ENCODE data around the gene TMEM145. TPM values are rescaled to one million over a fixed set of nuclear protein-coding genes. Genes with fewer than 3 reads are reported as not detected.

TMEM145 gene
- total RNA-seq, 1 donor from 2014 or later: not detected

DNA sequence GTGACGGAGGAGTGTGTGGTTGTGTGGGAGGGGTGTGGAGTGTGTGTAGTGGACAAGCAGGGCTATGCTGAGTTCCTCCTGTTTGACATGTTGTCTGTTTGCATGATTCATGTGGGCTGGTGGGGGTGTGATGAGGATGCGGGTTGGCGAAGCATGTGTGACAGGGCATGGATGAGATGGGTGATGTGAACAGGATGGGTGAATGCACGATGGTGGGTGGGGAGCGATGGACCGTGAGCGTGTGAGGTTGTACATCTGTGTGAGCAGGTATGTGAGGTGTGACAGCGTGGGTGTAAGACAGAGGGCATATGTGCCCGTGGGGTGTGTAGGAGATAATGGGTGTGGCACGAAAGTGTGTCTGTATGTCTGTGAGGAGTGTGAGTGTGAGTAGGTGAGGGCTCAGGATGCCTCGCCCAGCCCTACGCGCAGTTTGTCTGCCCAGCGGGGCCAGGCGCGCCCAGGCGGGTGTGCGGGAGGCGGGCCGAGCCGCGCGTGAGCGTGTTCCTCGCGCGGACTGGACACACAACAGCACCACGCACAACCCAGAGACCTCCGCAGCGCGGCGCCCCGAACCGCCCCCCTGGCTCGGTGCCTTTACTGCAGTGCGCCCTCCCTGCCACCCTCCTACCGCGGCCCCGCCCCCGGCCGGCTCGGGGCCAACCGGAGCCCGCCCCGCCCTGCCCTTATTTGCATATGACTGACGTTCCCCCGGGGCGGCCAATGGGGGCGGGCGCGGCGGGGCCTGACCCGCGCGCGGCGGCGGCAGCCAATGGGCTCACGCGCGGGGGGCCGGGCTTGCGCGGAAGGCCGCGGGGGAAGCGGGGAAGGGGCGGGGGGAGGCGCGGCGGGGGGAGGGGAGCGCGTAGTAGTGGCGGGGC lies 29.7 kb upstream of the TMEM145 start:
- Histone ChIP-seq H3K9me3 (no peaks in the 10 kb centered on the region), H3K4me1 (peaks cover 62% of the 10 kb centered on the region), H3K36me3 (peaks cover 18% of the 10 kb centered on the region), H3K4me3 (peak overlapping the region; percentile 61), H3K27me3 (ENCODE audit: low read depth) (no peaks in the 10 kb centered on the region), H3K27ac (peak overlapping the region; percentile 85)
- TF ChIP-seq, protein P1, sequence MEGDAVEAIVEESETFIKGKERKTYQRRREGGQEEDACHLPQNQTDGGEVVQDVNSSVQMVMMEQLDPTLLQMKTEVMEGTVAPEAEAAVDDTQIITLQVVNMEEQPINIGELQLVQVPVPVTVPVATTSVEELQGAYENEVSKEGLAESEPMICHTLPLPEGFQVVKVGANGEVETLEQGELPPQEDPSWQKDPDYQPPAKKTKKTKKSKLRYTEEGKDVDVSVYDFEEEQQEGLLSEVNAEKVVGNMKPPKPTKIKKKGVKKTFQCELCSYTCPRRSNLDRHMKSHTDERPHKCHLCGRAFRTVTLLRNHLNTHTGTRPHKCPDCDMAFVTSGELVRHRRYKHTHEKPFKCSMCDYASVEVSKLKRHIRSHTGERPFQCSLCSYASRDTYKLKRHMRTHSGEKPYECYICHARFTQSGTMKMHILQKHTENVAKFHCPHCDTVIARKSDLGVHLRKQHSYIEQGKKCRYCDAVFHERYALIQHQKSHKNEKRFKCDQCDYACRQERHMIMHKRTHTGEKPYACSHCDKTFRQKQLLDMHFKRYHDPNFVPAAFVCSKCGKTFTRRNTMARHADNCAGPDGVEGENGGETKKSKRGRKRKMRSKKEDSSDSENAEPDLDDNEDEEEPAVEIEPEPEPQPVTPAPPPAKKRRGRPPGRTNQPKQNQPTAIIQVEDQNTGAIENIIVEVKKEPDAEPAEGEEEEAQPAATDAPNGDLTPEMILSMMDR (IDR thresholded peaks at IDR 0.05): no peak
- peak; percentile 96 for DNase-seq
- ATAC-seq: peak; percentile 84 to 87
- intact Hi-C loops (cut with DNase I): no loop called here

DNA sequence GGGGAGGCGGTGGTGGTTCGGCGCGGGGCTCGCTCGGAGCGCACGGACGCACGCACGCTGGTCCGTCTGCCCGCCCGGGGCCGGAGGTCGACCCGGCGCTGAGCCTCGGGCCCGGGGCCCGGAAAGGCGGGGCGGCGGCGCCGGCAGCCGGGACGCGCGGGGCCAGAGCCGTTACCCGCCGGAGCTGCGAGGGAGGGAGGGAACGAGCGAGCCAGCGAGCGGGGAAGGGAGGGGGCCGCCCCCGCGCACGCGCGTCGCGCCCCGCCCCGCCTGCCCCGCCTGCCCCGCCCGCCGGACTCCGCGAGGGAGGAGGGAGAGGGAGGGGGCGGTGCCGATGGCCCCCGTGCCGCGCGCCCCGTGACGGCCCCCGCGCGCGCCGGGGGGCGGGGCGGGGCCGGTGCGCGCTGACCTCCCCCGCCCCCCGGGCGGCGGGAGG lies 29.0 kb upstream of the TMEM145 start:
- TF ChIP-seq, protein P1 (IDR thresholded peaks at IDR 0.05): no peak
- Histone ChIP-seq H3K36me3 (peaks cover 24% of the 10 kb centered on the region), H3K4me3 (peak overlapping the region; percentile 61), H3K27ac (peak overlapping the region; percentile 85), H3K9me3 (no peaks in the 10 kb centered on the region), H3K27me3 (ENCODE audit: low read depth) (no peaks in the 10 kb centered on the region), H3K4me1 (peaks cover 56% of the 10 kb centered on the region)
- intact Hi-C loops (cut with DNase I): no loop called here
- DNase-seq (peak; percentile 85), ATAC-seq (peak; percentile 55 to 69)

DNA sequence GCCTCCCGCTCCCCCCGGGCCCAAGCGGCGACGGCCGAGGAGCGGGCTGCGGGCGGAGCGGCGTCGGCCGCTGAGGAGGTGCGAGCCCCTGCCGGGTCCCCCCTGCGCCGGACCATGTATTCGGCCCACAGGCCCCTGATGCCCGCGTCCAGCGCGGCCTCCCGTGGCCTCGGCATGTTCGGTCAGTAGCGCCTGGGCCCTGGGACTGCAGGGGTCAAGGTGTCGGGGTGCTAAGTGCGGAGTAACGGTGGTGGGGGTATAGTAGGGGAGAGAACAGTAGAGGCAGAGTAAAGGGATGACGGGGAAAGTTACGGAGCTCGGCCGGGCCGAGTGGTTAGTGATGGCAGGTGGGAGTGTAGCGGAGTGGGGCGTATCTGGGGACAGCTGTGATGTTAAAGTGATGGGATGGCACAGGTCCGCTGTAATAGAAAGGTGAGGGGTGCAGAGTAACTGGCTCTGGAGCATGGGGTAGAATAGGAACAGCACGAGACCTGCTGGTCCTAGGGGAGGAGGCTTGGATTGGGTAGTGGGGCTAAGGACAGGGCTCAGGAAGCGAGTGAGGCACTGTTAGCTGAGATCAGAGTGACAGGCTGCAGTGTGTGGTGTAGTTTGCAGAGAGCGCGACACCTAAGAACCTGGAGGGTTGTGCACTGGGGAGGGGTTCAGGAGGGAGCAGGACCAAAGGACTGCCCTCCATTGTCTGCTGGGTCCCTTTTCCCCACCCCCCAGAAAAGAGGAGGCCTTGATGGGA lies 28.3 kb upstream of the TMEM145 start:
- H3K4me1 ChIP-seq: peaks cover 49% of the 10 kb centered on the region
- no peaks in the 10 kb centered on the region for H3K27me3 ChIP-seq (ENCODE audit: low read depth)
- TF ChIP-seq, protein P1 (IDR thresholded peaks at IDR 0.05): no peak
- peaks cover 31% of the 10 kb centered on the region for H3K36me3 ChIP-seq
- H3K9me3 ChIP-seq: no peaks in the 10 kb centered on the region
- DNase-seq: no peak
- H3K27ac ChIP-seq: peak overlapping the region; percentile 58
- ATAC-seq: no peak
- peak overlapping the region; percentile 68 for H3K4me3 ChIP-seq
- intact Hi-C loops (cut with DNase I): no loop called here

DNA sequence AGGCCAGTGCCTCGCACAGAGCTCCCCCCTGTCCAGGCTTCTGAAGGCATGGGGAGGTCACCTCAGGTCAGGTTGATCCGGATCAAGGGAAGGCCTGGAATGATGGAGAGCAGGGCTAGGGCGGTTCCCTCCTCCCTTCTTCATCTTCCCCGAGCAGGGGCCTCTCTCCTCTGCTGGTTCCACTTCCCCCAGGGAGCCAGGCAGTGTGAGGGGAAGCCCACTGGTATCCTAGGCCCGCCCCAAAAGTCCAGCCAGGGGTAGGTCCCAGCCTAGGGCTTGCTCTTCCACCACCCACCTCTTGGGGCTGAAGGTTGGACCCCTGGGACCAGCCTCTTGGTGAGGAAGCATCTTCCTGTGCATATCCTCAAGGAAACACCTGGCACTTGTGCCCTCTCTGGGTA lies 27.6 kb upstream of the TMEM145 start:
- no peaks in the 10 kb centered on the region for H3K9me3 ChIP-seq
- intact Hi-C loops (cut with DNase I): no loop called here
- ATAC-seq (no peak), DNase-seq (no peak)
- peak overlapping the region; percentile 68 for H3K4me3 ChIP-seq
- peaks cover 48% of the 10 kb centered on the region for H3K4me1 ChIP-seq
- no peaks in the 10 kb centered on the region for H3K27me3 ChIP-seq (ENCODE audit: low read depth)
- H3K27ac ChIP-seq: peak overlapping the region; percentile 58
- TF ChIP-seq, protein P1 (IDR thresholded peaks at IDR 0.05): no peak
- peaks cover 39% of the 10 kb centered on the region for H3K36me3 ChIP-seq

DNA sequence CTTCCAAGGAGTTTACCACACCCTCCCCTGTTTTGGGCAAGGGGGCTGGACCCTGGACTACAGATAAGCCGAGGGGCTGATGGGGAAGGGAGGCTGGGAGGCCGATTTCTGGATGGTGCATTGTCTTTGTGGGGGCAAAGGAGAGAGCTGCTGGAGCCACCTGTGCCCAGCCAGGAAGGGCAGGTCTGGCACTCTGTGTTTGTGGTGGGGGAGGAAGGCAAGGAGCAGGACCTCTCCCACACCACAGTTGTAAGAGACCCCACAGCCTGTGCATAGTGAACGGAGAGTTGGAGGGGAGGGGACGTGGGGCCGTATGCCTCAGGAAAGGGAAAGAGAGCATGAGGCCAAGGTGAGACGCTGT lies 27.1 kb upstream of the TMEM145 start:
- Histone ChIP-seq H3K36me3 (peaks cover 43% of the 10 kb centered on the region), H3K27ac (peak overlapping the region; percentile 58), H3K4me3 (peak overlapping the region; percentile 68), H3K27me3 (ENCODE audit: low read depth) (no peaks in the 10 kb centered on the region), H3K4me1 (peaks cover 47% of the 10 kb centered on the region), H3K9me3 (no peaks in the 10 kb centered on the region)
- DNase-seq: no peak
- intact Hi-C loops (cut with DNase I): no loop called here
- TF ChIP-seq, protein P1 (IDR thresholded peaks at IDR 0.05): no peak
- ATAC-seq: no peak
